UCSD-AML1 (cell line): ENCODE data around the gene TOGARAM2.

Experiments
- DNase-seq: peaks from one replicate; lab custom pipeline; 2025; ENCODE audit not compliant: unreplicated experiment; lab: John Stamatoyannopoulos, UW

Gene TOGARAM2

DNA sequence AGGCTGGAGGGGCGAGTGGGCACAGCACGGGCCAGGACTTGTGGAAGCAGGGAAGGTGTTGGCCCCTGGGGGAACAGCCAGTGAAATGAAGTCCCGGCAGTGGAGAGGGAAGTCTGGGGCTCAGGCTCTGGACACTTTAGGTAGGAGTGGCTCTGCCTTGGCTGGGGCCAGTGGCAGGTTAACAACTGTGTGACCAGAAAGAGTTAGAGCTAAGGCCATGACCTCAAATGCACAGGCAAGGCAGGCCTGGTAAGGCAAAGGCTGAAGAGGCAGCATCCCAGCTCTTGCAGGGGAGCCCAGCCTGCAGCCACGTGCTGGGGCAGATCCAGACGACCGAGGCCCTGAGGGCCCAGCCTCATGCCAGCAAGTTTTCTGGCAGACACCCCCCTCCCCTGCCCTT lies 71.7 kb downstream of the TOGARAM2 start:
- no peak for DNase-seq

DNA sequence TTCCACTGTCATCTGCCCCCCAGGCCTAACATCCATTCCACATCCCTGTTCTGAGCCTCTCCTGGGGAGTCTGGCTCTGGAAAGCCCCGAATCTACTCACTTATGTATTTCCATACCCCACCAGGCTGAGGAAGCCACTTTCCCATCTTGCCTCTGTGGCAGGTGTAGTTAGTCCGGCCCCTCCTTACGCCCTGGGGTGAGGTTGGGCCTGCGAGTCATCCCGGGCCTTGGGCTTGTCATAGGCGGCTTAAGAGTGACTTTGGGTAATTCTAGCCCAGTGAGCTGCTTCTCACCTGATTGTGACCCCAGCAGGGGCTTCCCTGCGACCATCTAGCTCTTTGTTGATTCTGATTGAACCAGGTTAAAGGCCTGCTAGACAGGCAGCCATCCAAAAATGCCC lies 72.1 kb downstream of the TOGARAM2 start:
- DNase-seq: no peak

DNA sequence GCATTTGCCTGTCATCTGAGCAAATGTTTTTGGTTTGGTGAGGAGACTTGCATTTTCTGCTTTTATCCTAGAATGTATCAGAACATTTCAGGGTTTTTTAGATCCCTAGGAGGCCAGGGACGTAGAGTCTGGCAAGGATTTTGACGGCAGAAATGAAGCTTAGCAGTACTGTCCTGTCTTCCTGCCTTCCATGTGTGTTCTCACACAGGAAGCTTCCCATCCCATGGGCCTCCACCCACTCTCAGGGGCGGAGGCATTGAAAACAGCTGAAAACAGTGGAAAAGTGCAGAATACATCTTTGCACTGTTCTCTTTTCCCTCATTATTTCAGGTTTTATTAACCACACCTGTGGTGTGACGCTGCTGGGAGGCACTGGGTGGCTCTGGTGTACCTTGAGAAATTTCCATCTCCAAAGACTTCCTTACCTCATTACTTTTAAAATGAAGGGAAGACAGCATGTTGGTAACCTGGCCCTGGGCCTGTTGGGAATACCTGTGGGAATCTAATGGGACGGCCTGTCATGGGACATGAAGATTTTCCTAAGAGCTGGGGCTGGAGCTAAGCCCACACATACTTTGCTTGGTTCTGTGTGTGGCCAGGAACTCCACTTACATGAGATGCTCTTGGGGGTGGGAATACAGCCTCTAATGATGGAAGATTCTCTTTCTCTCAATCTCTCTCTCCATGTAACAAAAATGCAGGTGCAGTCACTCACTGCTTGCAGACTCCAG lies 72.7 kb downstream of the TOGARAM2 start:
- no peak for DNase-seq

DNA sequence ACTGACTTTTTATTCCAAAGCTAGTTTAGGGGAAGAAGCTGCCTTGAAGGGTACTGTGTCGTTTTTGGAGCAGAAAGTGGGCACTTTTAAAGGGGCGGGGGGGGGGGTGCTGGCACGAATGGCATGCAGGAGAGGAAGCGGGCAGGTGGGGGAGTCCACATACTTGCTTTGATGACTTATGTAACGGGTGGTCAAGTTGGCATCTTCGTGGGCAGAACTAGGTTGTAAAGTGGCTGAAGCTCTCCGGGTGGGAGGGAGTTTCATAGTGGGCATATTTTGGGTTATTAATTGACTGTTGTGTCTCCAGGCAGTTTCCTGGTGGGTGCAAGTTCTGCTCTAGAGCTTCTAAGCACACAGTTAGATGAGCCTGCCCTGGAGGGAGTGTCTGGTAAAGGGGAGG lies 73.3 kb downstream of the TOGARAM2 start:
- no peak for DNase-seq

DNA sequence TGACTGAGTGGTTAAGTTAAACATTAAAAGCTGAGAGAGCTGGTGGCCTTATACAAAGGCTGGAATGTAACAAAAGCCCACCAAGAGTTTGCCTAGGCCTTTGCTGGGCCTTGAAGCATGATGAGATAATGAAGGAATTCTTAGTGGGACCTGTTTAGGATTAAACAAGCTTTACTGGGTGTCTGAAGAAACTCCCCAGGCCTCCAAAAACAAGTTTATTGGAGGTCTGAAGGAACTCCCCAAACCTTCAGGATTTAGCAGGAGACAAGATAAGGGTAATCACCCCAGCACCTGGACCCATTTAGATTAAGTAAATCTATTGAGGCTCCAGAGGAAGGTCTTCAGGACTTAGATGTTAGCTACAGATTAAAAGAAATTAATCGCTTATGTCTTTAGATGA lies 74.5 kb downstream of the TOGARAM2 start:
- DNase-seq: no peak

DNA sequence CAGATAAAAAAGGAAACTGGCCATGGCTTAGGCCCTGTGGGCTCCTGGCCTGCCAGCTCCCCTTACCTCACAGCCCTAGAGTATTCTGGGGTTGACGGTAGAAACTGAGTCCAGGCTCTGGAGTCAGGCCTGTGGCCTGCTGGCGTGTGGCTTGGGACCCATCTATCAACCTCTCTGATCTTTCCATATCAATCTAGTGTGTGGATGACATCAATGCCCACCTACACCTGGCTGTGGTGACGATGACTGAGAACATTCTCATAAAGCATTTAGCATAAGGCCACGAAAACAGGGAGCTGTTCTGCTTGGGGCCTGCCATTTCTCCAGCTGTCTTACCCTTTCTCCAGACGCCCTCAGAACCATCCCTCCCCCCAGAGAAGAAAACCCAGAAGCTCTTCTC lies 75.4 kb downstream of the TOGARAM2 start:
- DNase-seq: no peak

DNA sequence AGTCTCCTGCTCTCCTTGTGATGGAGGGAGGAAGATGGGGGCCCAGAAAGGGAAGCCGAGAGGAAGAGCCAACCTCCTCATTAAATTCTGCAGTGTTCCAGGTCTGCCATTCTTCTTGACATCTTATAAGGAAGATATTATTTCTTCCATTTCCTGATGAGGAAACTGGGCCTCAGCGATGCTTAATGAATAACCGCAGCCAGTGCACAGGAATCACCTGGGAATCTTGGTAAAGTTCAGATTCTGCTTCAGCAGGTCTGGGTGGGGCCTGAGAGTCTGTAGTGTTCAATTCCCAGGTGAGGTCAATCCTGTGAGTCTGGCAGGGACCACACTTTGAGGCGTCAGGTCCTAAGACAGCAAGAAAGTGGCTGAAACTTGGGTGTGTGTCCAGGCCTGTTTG lies 75.9 kb downstream of the TOGARAM2 start:
- no peak for DNase-seq

DNA sequence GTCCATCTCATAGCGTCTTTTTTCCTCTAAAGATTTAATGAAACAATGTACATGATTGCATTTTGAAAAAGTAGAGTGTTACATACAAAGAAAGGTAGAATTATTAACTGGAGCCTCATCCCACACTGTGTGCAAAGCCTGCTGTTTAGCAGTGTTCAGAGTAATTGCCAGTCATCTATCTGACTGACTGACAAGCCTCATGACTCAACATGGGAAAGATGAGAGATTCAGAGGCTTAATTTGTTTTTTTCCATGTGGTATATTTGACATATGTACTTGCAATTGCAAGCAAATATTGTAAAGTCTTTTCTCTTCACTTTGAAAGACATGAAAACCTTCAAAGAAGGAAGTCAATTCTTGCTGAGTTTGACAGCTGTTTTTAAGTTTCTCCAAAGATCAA lies 78.5 kb downstream of the TOGARAM2 start:
- DNase-seq: no peak

DNA sequence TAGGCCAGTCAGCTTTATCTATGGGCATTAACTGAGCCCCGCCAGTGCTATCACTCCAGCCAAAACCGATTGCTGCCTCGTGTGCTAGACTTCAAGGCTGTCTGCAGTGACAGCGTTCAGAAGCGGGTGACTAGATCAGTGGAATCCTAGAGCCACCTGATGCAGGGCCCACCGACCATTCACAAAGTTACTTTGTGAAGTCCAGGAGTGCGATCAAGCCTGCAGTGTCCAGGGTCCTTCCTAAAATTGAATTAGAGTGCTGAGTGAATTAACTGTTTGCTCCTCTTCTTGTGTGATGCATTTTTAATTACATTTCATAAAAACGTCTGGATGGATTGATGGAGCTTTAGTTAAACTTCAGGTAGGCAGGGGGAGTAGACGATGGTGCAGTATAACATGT lies 79.3 kb downstream of the TOGARAM2 start:
- no peak for DNase-seq

DNA sequence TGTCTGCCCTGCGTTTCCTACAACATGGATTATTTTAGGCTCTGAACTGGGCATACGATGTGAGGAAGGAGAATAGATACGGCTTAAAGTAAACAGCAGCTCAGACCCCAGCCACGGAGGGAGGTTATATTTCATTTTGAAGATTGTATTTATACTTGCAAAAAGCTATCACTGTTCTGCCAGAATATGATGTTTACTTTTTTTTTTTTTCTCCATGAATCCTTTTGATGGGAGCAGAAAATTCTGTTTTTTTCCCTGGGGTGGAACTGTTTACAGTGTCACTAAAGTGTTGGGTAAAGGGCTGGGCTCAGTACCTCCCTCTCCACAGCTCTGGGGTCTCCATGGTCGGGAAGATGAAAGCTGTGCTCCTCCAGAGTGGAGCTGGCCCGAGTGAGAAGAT lies 80.1 kb downstream of the TOGARAM2 start:
- no peak for DNase-seq

DNA sequence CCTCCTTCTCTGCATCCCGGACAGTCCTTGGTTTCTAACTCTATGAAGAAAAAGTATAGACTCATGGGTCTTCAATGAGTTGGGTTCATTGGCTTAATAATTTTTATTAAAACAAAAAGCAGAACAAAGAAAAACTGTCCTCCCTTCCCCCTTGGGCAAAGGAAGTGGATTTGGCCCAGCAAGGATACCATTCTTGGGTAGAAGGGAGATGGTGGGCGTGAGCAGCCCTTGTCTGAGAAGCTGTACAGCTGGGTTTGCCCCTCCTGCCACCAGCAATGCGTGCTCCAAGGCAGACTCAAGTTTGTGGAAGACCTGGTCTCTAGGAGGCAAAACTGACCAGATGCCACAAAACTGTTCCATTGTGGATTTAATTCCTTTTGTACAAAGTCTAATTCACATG lies 80.5 kb downstream of the TOGARAM2 start:
- DNase-seq: no peak

DNA sequence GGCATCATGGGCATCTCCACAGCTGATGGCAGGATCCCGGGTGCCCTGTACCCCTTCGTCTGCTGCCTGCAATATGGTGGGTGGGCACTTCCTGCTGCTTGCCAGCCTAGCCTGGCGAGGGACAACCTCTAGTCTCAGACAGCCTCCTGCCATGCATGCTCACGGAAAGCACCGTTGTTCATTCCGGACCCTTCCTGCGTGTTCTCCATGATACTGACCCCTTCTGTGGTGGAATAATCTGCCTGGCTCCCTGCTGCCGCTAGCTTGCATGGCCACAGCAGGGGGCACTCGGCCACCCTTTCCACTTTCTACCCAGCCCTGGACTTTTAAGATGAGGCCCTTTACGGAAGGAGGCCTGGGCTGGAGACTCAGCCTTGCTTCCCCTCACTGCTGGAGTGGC lies 81.3 kb downstream of the TOGARAM2 start:
- no peak for DNase-seq

DNA sequence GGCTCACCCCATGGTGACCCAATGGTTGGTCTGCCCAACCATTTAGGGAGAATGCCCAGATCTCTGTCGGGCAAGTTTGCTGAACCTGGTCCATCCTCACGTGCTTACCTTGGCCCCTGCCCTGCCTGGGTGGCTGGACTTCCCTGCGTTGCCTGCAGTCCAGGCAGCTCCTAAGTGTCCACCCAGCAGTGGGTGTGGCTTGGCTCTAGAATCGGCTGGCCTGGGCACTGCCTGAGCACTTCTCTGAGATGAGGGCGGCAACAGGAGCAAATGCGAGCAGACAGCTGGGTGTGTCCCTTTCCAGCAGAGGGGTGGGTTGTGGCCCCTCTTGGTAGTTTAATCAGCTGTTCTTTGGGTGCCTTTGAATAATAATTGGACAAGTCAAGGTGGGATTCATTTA lies 82.0 kb downstream of the TOGARAM2 start:
- no peak for DNase-seq

DNA sequence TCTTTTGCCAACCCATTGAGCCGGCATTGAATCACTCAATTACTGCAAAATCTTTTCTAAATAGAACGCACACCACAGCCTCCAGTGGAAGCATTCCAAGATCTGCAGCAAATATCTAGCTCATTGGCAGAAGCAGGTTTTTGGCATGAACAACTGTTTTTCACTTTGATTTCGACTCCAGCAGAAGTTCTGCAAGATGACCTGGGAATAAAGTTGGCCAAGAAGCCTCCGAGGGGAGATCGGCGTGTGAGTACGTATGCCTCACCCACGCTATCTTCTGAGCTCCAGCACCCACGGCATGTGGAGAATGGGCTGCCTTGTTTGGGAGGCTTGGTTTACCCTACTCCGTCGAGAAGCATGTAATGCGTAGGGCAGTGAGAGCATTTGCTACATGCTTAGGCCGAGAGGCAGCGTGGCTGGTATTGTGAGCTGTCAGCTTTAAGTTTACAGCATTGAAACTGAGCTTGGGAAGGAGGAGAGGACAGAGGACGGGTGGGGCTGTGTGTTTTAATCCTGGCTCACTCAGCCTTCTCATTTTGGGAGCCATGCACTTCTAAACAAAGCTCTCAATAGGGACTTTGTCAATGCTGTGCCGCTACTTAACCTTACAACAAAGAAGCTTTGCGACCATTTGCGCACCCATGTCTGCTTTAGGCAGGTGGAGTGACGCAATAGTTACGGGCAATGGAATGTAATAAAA lies 82.7 kb downstream of the TOGARAM2 start:
- DNase-seq: no peak

DNA sequence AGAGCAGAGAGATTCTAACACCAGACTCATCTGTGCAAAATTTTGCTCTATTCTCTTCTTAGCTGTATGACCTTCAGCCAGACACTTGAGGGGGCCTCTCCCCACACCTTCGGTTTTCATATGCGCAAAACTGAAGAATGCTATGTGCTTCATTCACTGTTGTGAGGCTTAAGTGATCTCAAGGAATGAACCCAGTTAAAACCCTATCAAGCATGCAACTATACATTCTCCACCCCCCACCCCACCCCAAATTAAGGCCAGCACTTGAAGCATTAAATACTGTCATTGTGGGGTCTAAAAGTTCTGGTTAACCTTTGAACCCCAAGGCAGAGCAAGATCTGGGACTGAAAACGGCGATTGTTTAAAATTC lies 83.2 kb downstream of the TOGARAM2 start:
- DNase-seq: no peak

DNA sequence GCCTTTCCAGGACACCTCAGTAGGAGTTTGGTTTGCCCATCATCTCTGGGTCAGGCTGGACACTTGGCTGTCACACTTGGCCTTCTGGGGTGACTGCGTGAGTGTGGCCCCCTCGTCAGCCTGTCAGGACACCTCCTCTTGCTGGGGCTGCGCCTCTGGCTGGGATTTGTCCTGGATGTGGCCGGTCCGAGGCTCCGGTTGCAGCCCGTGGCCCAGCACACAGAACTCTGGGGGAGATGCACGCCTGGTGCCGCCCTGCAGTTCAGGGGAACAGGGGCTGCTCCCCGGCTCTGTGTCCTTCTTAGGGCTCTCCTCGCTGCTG lies 83.6 kb downstream of the TOGARAM2 start:
- DNase-seq: no peak

DNA sequence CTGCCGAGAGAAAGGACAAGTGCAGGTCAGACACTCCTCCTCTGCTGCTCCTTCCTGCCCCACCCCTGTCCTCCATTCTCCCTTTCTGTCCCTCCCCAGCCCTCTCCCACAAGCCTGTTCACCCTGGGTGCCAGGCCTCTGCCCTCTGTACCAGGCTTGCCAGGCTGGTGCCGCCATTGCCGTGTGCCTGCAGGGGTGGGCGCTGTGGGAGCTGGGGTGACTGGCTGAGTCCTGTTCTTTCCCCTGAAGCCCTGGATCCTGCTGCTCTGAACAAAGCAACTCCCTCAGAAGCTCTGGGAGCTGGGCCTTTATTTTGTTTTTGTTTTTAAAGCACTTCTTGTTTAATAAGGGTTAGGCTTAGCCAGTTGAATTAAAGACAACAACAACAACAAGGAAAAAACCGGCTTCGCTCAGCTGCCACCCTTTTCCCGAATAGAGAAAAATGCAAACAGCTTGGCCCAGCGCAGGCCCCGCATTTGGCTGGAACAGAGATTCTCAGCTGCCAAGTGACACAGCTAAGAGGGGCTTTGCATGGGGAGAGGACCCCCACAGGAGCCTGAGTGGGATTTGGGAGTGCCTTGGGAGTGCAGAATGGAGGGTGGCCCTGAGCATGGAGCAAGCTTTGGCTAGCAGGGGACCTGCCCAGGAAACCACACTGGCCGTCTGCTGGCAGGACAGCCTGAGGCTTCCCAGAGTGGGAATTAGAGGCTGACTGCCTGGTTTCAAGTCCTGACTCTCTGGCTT lies 84.1 kb downstream of the TOGARAM2 start:
- DNase-seq: no peak

DNA sequence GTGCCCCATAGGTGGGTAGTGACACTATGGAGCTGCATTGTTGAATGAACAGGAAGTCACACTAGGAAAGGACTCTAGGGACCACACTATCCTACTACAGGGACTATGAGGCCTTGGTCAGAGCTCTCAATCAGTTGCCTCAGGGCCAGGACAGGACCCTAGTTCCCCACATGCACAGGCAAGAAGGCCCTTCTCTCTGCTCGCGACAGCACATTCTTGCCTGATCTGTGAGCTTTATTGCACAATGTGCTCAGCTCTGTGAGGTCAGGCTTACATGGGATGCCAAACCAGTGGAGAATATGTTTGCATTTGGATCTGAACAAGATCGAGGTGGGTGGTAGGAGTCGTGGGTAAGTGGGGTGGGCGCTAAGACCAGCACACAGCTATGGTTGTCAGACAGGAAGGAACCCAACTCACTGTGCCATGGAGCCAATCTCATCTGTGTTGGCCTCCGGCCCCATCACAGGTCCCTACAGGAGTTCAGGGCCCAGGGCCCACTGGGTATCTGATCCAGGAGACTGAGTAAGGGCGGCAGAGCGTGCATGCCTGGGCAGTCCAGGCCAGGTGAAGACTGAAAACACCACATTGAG lies 85.3 kb downstream of the TOGARAM2 start:
- DNase-seq: no peak

DNA sequence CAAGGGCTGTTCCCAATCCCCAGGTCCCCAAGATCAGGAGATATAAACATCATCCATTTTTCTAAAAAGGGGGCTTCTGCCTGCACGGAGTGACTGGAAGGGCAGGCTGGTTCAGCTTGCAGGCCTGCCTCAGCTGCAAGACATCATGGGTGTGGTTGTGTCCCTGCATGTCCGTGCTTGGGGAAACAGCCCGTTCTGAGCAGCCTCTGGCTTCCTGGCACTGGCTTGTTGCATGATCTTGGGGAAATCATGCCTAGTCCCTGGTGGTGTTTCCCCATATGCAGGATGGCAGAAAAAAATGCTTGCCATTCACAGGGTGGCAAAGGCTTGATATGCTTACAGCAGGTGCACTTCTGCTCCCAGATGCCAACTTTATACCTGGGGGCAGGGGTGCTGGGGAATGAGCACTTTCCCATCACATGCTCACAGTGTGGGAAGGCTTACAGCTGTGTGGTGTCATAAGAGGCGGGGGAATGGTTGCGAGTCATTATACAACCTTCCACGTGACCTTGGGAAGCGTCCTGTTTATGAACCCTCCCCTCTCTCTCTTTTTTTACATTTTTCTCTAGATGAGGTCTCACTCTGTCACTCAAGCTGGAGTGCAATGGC lies 86.0 kb downstream of the TOGARAM2 start:
- DNase-seq: no peak

DNA sequence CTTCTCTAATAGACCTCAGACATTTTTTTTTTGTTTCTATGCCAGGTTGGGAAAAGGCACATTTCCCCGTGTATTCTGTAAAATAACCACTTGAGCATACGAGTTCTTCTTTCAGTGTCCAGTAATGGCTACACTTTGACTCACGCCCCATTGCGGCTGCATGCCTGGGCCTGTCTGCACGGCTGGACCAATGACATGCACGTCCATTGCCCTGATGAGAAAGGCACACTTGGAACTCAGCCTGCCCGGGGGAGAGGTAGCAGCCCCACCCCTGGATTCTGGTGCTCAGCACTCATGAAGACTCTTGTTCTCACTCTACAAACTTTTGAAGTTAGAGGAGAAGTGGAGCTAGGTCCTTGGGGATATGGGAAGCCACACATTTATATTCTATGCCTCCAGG lies 87.4 kb downstream of the TOGARAM2 start:
- no peak for DNase-seq

DNA sequence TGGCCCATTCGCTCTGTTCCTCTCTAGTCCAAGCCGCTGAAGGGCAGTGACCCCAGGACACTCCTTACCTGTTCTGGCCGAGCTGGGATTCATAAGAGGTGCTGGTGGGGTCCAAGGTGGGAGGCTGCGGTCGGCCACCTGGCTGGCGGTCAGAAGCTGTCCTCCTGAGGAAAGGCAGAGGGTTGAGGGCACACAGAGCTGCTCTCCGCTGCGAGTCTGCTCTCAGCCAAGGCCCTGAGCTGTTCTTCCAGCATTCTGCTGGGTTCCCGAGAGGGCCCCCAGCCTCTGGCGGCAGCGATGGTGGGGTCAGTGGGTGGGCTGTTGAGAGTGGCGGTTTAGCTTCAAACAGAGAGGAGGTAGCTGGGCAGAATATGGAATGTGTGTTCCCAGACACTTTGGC lies 89.4 kb downstream of the TOGARAM2 start:
- DNase-seq: no peak
